GM13976 (cell line): ENCODE measurements around the gene ZSWIM5.
A peak's percentile ranks its signal among the peaks of the same experiment; 100 is the strongest.
"Not testable (repeated sequence)": the region's sequence is repeated elsewhere in the genome, so short reads cannot be mapped to it uniquely, and the experiment has no call there.

Source experiments
- DNase-seq: peaks from one replicate; pipeline ENCODE4 v3.0.0; 2012; ENCODE audit warnings: low spot score
- in situ Hi-C: fragments of 300-500 bp; cut with MboI; formaldehyde crosslinking; loops from one replicate; pipeline ENCODE4 v1.12.0; 2022; ENCODE audit warnings: low sequenced_read_pairs, mixed read lengths, inconsistent platforms; ENCODE audit not compliant: unreplicated experiment
- TF ChIP-seq, protein P1 (sequence below): IDR thresholded peaks from 2 replicates; pipeline ENCODE4 v1.5.1; 2012; ENCODE audit warnings: borderline replicate concordance, mild to moderate bottlenecking; ENCODE audit not compliant: insufficient read depth; ENCODE audit errors: extremely low read depth, missing control alignments, control extremely low read depth

Gene ZSWIM5

GRCh38 chr1:45205910-45206721, at the start of gene ZSWIM5:
ZSWIM5 (minus strand) TSS chr1:45206605; CDS start chr1:45206350, 255 bp downstream.
- DNase-seq, result peak; percentile 84
- TF ChIP-seq, protein P1, sequence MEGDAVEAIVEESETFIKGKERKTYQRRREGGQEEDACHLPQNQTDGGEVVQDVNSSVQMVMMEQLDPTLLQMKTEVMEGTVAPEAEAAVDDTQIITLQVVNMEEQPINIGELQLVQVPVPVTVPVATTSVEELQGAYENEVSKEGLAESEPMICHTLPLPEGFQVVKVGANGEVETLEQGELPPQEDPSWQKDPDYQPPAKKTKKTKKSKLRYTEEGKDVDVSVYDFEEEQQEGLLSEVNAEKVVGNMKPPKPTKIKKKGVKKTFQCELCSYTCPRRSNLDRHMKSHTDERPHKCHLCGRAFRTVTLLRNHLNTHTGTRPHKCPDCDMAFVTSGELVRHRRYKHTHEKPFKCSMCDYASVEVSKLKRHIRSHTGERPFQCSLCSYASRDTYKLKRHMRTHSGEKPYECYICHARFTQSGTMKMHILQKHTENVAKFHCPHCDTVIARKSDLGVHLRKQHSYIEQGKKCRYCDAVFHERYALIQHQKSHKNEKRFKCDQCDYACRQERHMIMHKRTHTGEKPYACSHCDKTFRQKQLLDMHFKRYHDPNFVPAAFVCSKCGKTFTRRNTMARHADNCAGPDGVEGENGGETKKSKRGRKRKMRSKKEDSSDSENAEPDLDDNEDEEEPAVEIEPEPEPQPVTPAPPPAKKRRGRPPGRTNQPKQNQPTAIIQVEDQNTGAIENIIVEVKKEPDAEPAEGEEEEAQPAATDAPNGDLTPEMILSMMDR, result no peak
- in situ Hi-C loops, result no loop called here

- DNase-seq, result no peak
- TF ChIP-seq, protein P1, result no peak
- in situ Hi-C loops, result no loop called here
These were observed 48.1 kb upstream of the ZSWIM5 start for GRCh38 chr1:45254490-45254889.

GRCh38 chr1:45250544-45250943, 44.1 kb upstream of the ZSWIM5 start:
- DNase-seq, result no peak
- TF ChIP-seq, protein P1, result no peak
- in situ Hi-C loops, result no loop called here

DNA sequence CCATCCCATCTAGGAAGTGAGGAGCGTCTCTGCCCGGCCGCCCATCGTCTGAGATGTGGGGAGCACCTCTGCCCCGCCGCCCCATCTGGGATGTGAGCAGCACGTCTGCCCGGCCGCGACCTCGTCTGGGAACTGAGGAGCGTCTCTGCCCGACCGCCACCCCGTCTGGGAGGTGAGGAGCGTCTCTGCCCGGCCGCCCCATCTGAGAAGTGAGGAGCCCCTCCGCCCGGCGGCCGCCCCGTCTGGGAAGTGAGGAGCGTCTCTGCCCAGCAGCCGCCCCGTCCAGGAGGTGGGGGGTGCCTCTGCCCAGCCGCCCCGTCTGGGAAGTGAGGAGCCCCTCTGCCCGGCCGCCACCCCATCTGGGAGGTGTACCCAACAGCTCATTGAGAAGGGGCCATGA, 41.6 kb upstream of the ZSWIM5 start:
- in situ Hi-C loops, result not testable (repeated sequence)

GRCh38 chr1:45246760-45247159, 40.4 kb upstream of the ZSWIM5 start:
- in situ Hi-C loops, result no loop called here
- TF ChIP-seq, protein P1, result no peak
- no peak for DNase-seq

More for the DNA sequence above, 41.6 kb upstream of the ZSWIM5 start:
- not testable (repeated sequence) for DNase-seq

GRCh38 chr1:45246359-45246758, 40.0 kb upstream of the ZSWIM5 start:
- DNase-seq, in situ Hi-C loops: not testable (repeated sequence)

DNA sequence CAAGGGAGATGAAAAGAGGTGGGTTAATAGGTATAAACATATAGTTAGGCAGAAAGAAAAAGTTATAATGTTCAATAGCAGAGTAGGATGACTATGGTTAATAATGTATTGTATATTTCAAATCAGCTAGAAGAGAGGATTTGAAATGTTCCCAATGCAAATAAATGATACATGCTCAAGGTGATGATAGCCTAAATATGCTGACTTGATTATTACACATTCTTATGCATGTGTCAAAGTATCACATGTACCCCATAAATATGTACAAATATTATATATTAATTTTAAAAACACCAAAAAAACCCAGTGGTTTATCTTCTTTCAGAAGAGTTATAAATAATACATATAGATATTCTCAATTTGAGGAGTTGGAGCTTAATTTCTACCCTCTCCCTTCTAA, 38.3 kb upstream of the ZSWIM5 start:
- TF ChIP-seq, protein P1, result no peak
- no peak for DNase-seq
- in situ Hi-C loops, result no loop called here
